ENCODE data around the gene FKBP5. TPM values are rescaled to one million over a fixed set of nuclear protein-coding genes. Genes with fewer than 3 reads are reported as not detected.

FKBP5 gene
- total and polyA plus RNA-seq, 2 of the 4 experiments (the other 2 are of a cell fraction), result 6.8 to 7.0 TPM

GRCh38 chr6:35733633-35734032, 44.9 kb upstream of the FKBP5 start:
- Histone ChIP-seq H3K27ac (ENCODE audit: insufficient read depth, low read length) (no peak overlapping the region), H3K36me3 (ENCODE audit: control insufficient read depth, insufficient read depth, low read length) (no peaks in the 10 kb centered on the region), H2BK20ac (ENCODE audit: low read depth, low read length) (no peak overlapping the region), H3K9me3 (ENCODE audit: control insufficient read depth, insufficient read depth, low read length) (no peaks in the 10 kb centered on the region), H3K56ac (ENCODE audit: extremely low read depth, insufficient read depth, low read length) (no peak overlapping the region), H4K91ac (ENCODE audit: insufficient read depth, low read depth, low read length) (no peak overlapping the region), H2BK15ac (ENCODE audit: low read depth, low read length) (no peak overlapping the region), H3K4me3 (ENCODE audit: insufficient read depth, low read depth, low read length) (no peak overlapping the region), H4K8ac (ENCODE audit: low read depth in 2 of 2, low read length in 2 of 2) (no peak overlapping the region), H3K4me1 (ENCODE audit: control insufficient read depth, insufficient read depth, low read length) (no peaks in the 10 kb centered on the region), H3K18ac (ENCODE audit: low read depth, low read length) (no peak overlapping the region), H2AK5ac (ENCODE audit: low read depth, low read length) (no peak overlapping the region), H2BK120ac (ENCODE audit: low read depth, low read length) (no peak overlapping the region), H3K4ac (ENCODE audit: low read depth, low read length) (no peak overlapping the region), H3K14ac (replicated peaks; ENCODE audit: low read depth, low read length) (no peak overlapping the region), H3K4me2 (ENCODE audit: low read depth, low read length) (no peak overlapping the region), H3K23ac (ENCODE audit: low read depth, low read length) (no peak overlapping the region), H2BK5ac (ENCODE audit: low read depth, low read length, poor library complexity, severe bottlenecking) (no peak overlapping the region), H4K20me1 (ENCODE audit: insufficient read depth, low read length) (no peaks in the 10 kb centered on the region), H3K9ac (ENCODE audit: low read depth, low read length) (no peak overlapping the region), H3K27me3 (ENCODE audit: control insufficient read depth, insufficient read depth, low read length) (no peaks in the 10 kb centered on the region), H2AK9ac (replicated peaks; ENCODE audit: low read depth, low read length, poor library complexity) (no peak overlapping the region), H3K9me1 (ENCODE audit: insufficient read depth, low read length) (peaks cover 2% of the 10 kb centered on the region; the same call in 1 of the 2 replicates), H4K5ac (ENCODE audit: low read depth, low read length) (no peak overlapping the region), H2AFZ (replicated peaks; ENCODE audit: low read length, poor library complexity) (no peak overlapping the region), H3K79me1 (ENCODE audit: low read depth in 1 of 2, low read length in 2 of 2) (no peaks in the 10 kb centered on the region)
- in situ Hi-C loops (cut with MboI; ENCODE audit: low sequenced_read_pairs) (loop anchor here (25.0 kb wide), 1 partner anchor 421 kb away; no protein-coding TSS in a partner anchor), dilution Hi-C loops (cut with HindIII; ENCODE audit: low sequenced_read_pairs, unreplicated experiment) (no loop called here), intact Hi-C loops (cut with micrococcal nuclease) (no loop called here)
- POLR2A ChIA-PET (ENCODE audit: unreplicated experiment), result no interaction called here
- DNase-seq (no peak), ATAC-seq (ENCODE audit: low read depth) (no peak)
- WGBS, 2 experiments (ENCODE audit: extremely low coverage in 2 of 2, insufficient read length in 1 of 2), result no CpG with 5 or more reads among the region's 8 CpGs
- no TSS peak for BruUV-seq (replicated peaks)
- TF ChIP-seq USF2 (IDR thresholded peaks at IDR 0.05; ENCODE audit: low read depth, low read length) (no peak), MAZ (IDR thresholded peaks at IDR 0.05; ENCODE audit: borderline replicate concordance, low read depth, low read length) (no peak), POLR2A (IDR thresholded peaks at IDR 0.05; ENCODE audit: low read depth, low read length) (no peak), FOS (IDR thresholded peaks at IDR 0.05; ENCODE audit: low read depth, low read length) (no peak), RAD21 (IDR thresholded peaks at IDR 0.05; ENCODE audit: low read length) (no peak), ELK1 (IDR thresholded peaks at IDR 0.05; ENCODE audit: borderline replicate concordance, low read depth, low read length) (no peak), CEBPB (IDR thresholded peaks at IDR 0.05; ENCODE audit: low read depth, low read length) (no peak), RCOR1 (IDR thresholded peaks at IDR 0.05; ENCODE audit: insufficient replicate concordance, low read length) (no peak), MAFK (IDR thresholded peaks at IDR 0.05; ENCODE audit: low read depth, low read length) (no peak), SMC3 (IDR thresholded peaks at IDR 0.05; ENCODE audit: low read depth, low read length) (no peak), CHD1 (IDR thresholded peaks at IDR 0.05; ENCODE audit: low read depth, low read length) (no peak), CTCF (conservative IDR thresholded peaks at IDR 0.05; ENCODE audit: low read depth, low read length) (no peak), BHLHE40 (IDR thresholded peaks at IDR 0.05; ENCODE audit: low read depth, low read length) (no peak), RFX5 (IDR thresholded peaks at IDR 0.05; ENCODE audit: low read depth, low read length) (no peak), MXI1 (IDR thresholded peaks at IDR 0.05; ENCODE audit: borderline replicate concordance, low read depth, low read length) (no peak), NFE2L2 (IDR thresholded peaks at IDR 0.05; ENCODE audit: low read depth, low read length) (no peak)
- CTCF ChIA-PET, result no interaction called here
